Activated T-helper 1 cell treated with anti-CD3 and anti-CD28 coated beads, Interleukin-2, amount 50 U/mL, for 16 hours (primary cell): ENCODE measurements around the gene WDR54.

Source experiments
- DNase-seq, 2 donors: peaks; one replicate each; pipeline ENCODE4 v3.0.0-alpha.2; 2020; ENCODE audit warnings: low read depth in 1 of 2, low spot score in 1 of 2

The WDR54 gene

GRCh38 chr2:74421221-74421870 lies at the start of gene WDR54, which contains the start of gene C2orf81:
Gene WDR54 (plus strand): TSS chr2:74421730. CDS start chr2:74422154, 424 bp downstream.
Gene C2orf81 (minus strand): TSS chr2:74421619. CDS start chr2:74421560, 59 bp downstream.
- peak; percentile 89 to 91 for DNase-seq

- no peak for DNase-seq
These were observed 48.9 kb upstream of the WDR54 start for GRCh38 chr2:74372674-74373073.

- no peak for DNase-seq
These were observed 48.3 kb upstream of the WDR54 start for GRCh38 chr2:74373221-74373676.

GRCh38 chr2:74373985-74374384 lies 47.5 kb upstream of the WDR54 start:
- no peak for DNase-seq

- DNase-seq: no peak
These were observed 46.9 kb upstream of the WDR54 start for GRCh38 chr2:74374509-74375205.

- no peak for DNase-seq
These were observed 45.7 kb upstream of the WDR54 start for GRCh38 chr2:74375838-74376237.

- DNase-seq: no peak
These were observed 43.5 kb upstream of the WDR54 start for GRCh38 chr2:74378007-74378406.

GRCh38 chr2:74379851-74380789 lies 41.4 kb upstream of the WDR54 start, which contains the start of gene DCTN1:
Gene DCTN1 (minus strand): TSS chr2:74380311. CDS start chr2:74380037, 274 bp downstream.
- no peak for DNase-seq

- no peak for DNase-seq
These were observed 39.8 kb upstream of the WDR54 start for GRCh38 chr2:74381751-74382150.

- no peak for DNase-seq
These were observed 38.3 kb upstream of the WDR54 start for GRCh38 chr2:74383254-74383653.

GRCh38 chr2:74384051-74384450 lies 37.5 kb upstream of the WDR54 start:
- DNase-seq: no peak

- DNase-seq: no peak
These were observed 36.1 kb upstream of the WDR54 start for GRCh38 chr2:74385396-74385795.

- DNase-seq: no peak
These were observed 34.2 kb upstream of the WDR54 start for GRCh38 chr2:74387346-74387745.

- no peak for DNase-seq
These were observed 30.9 kb upstream of the WDR54 start for GRCh38 chr2:74390606-74391005.

GRCh38 chr2:74391209-74391579 lies 30.3 kb upstream of the WDR54 start:
- no peak for DNase-seq

- peak; percentile 91 to 96 for DNase-seq
These were observed 29.7 kb upstream of the WDR54 start for GRCh38 chr2:74391580-74392448.

- no peak for DNase-seq
These were observed 29.1 kb upstream of the WDR54 start for GRCh38 chr2:74392449-74392743.

- DNase-seq: no peak
These were observed 28.0 kb upstream of the WDR54 start for GRCh38 chr2:74393525-74393924.

- DNase-seq: no peak
These were observed 25.4 kb upstream of the WDR54 start for GRCh38 chr2:74396149-74396548.

- no peak for DNase-seq
These were observed 21.7 kb upstream of the WDR54 start for GRCh38 chr2:74399785-74400184.

- no peak for DNase-seq
These were observed 19.6 kb upstream of the WDR54 start for GRCh38 chr2:74401891-74402290.
